HL-60 (cell line): ENCODE results near the gene HSP90AA1.

Experiments used
- CTCF ChIP-seq: IDR thresholded peaks from one replicate; pipeline ENCODE4 v1.5.1; 2011; ENCODE audit warnings: low read length, control low read depth, inconsistent platforms; ENCODE audit not compliant: insufficient read depth
- GABPA ChIP-seq: IDR thresholded peaks from 2 replicates; pipeline ENCODE4 v1.6.1; 2012; ENCODE audit warnings: low read depth
- POLR2AphosphoS5 ChIP-seq: IDR thresholded peaks from 2 replicates; pipeline ENCODE4 v1.6.1; 2012; ENCODE audit warnings: low read depth
- REST ChIP-seq: IDR thresholded peaks from 2 replicates; pipeline ENCODE4 v1.6.1; 2012; ENCODE audit warnings: low read depth; ENCODE audit not compliant: insufficient replicate concordance
- SPI1 ChIP-seq: IDR thresholded peaks from 2 replicates; pipeline ENCODE4 v1.6.1; 2012; ENCODE audit warnings: low read depth, mild to moderate bottlenecking, borderline replicate concordance

- TF ChIP-seq CTCF (no peak), GABPA (no peak), POLR2AphosphoS5 (no peak), SPI1 (no peak), REST (no peak)
These were observed 42.3 kb downstream of the HSP90AA1 start for GRCh38 chr14:102044566-102044965.
